ENCODE results near the gene TEAD2. TPM values are rescaled to one million over a fixed set of nuclear protein-coding genes. Genes with fewer than 3 reads are reported as not detected.
"Not testable (repeated sequence)": the region's sequence is repeated elsewhere in the genome, so short reads cannot be mapped to it uniquely, and the experiment has no call there.

The TEAD2 gene
- total RNA-seq, 1 experiment from 2014 or later, result 56.2 TPM

- Histone ChIP-seq H2AFZ (ENCODE audit: low read length) (no peak overlapping the region), H3F3A (ENCODE audit: low read length, unreplicated experiment) (no peaks in the 10 kb centered on the region), H3K27ac (ENCODE audit: low read length) (no peak overlapping the region), H3K9me3 (ENCODE audit: low read length) (no peaks in the 10 kb centered on the region), H3K4me3 (ENCODE audit: low read length) (no peak overlapping the region), H3K79me2 (ENCODE audit: low read length) (no peaks in the 10 kb centered on the region), H3K4me2 (ENCODE audit: low read length) (no peak overlapping the region), H3K27me3 (ENCODE audit: low read length) (no peaks in the 10 kb centered on the region), H3K9me2 (replicated peaks; ENCODE audit: low read length) (no peaks in the 10 kb centered on the region), H3K9ac (ENCODE audit: low read length) (no peak overlapping the region), H4K20me1 (ENCODE audit: low read length) (no peaks in the 10 kb centered on the region), H3K36me3 (ENCODE audit: low read depth, low read length) (no peaks in the 10 kb centered on the region), H3K4me1 (ENCODE audit: insufficient read depth, low read length) (no peaks in the 10 kb centered on the region)
- no peak for DNase-seq
- BruUV-seq (replicated peaks), result no TSS peak
- intact Hi-C loops (cut with micrococcal nuclease), result loop anchor here (2.0 kb wide), 1 partner anchor 75 kb away; no protein-coding TSS in a partner anchor
- no peak for ATAC-seq
- ChIA-PET POLR2A (ENCODE audit: unreplicated experiment) (no interaction called here), CTCF (interaction anchor here (0.5 to 0.6 kb wide), 2 partner anchors 77 to 212 kb away, joined by 3 to 6 read pairs; no protein-coding TSS in a partner anchor)
- TF ChIP-seq CTCF (conservative IDR thresholded peaks at IDR 0.05; ENCODE audit: low read depth, low read length), result no peak
- no peak for TF ChIP-seq EZH2phosphoT487 (IDR thresholded peaks at IDR 0.05; ENCODE audit: borderline replicate concordance, low read length)
- no peak for TF ChIP-seq EZH2 (IDR thresholded peaks at IDR 0.05; ENCODE audit: low read length, unreplicated experiment)
These were observed 60.4 kb downstream of the TEAD2 start for GRCh38 chr19:49301866-49302252.

GRCh38 chr19:49301165-49301865 lies 60.9 kb downstream of the TEAD2 start:
- intact Hi-C loops (cut with micrococcal nuclease), result loop anchor here (2.0 kb wide), 1 partner anchor 75 kb away; no protein-coding TSS in a partner anchor
- Histone ChIP-seq H3K36me3 (ENCODE audit: low read depth, low read length) (no peaks in the 10 kb centered on the region), H3K79me2 (ENCODE audit: low read length) (no peaks in the 10 kb centered on the region), H3K9ac (ENCODE audit: low read length) (no peak overlapping the region), H3K4me1 (ENCODE audit: insufficient read depth, low read length) (no peaks in the 10 kb centered on the region), H2AFZ (ENCODE audit: low read length) (peak overlapping the region; percentile 85), H3K4me2 (ENCODE audit: low read length) (peak overlapping the region; percentile 80), H3K9me2 (replicated peaks; ENCODE audit: low read length) (no peaks in the 10 kb centered on the region), H3K4me3 (ENCODE audit: low read length) (peak overlapping the region; percentile 52; the same call in 1 of the 2 replicates), H3K9me3 (ENCODE audit: low read length) (no peaks in the 10 kb centered on the region), H4K20me1 (ENCODE audit: low read length) (no peaks in the 10 kb centered on the region), H3F3A (ENCODE audit: low read length, unreplicated experiment) (no peaks in the 10 kb centered on the region), H3K27me3 (ENCODE audit: low read length) (peaks cover 2% of the 10 kb centered on the region; the same call in 1 of the 2 replicates), H3K27ac (ENCODE audit: low read length) (no peak overlapping the region)
- ChIA-PET CTCF (no interaction called here), POLR2A (ENCODE audit: unreplicated experiment) (no interaction called here)
- no TSS peak for BruUV-seq (replicated peaks)
- DNase-seq (peak; percentile 83), ATAC-seq (peak; percentile 100)
- TF ChIP-seq CTCF (conservative IDR thresholded peaks at IDR 0.05; ENCODE audit: low read depth, low read length) (peak; percentile 99), EZH2 (IDR thresholded peaks at IDR 0.05; ENCODE audit: low read length, unreplicated experiment) (no peak), EZH2phosphoT487 (IDR thresholded peaks at IDR 0.05; ENCODE audit: borderline replicate concordance, low read length) (no peak)

- H4K20me1 ChIP-seq (ENCODE audit: low read length); ATAC-seq; H3K4me2 ChIP-seq (ENCODE audit: low read length); BruUV-seq (replicated peaks); intact Hi-C loops (cut with micrococcal nuclease); H3K27ac ChIP-seq (ENCODE audit: low read length); H3K79me2 ChIP-seq (ENCODE audit: low read length); H2AFZ ChIP-seq (ENCODE audit: low read length); H3K9me3 ChIP-seq (ENCODE audit: low read length); H3K4me3 ChIP-seq (ENCODE audit: low read length); H3K36me3 ChIP-seq (ENCODE audit: low read depth, low read length); H3K4me1 ChIP-seq (ENCODE audit: insufficient read depth, low read length); H3F3A ChIP-seq (ENCODE audit: low read length, unreplicated experiment); H3K9ac ChIP-seq (ENCODE audit: low read length); DNase-seq; H3K9me2 ChIP-seq (replicated peaks; ENCODE audit: low read length): not testable (repeated sequence)
- peaks cover 16% of the 10 kb centered on the region for H3K27me3 ChIP-seq (ENCODE audit: low read length)
- CTCF ChIA-PET, result interaction anchor here (0.5 kb wide), 1 partner anchor 16 kb away, joined by 3 read pairs; no protein-coding TSS in a partner anchor
- POLR2A ChIA-PET (ENCODE audit: unreplicated experiment), result interaction anchor here (0.6 kb wide), 1 partner anchor 138 kb away, joined by 4 read pairs; no protein-coding TSS in a partner anchor
These were observed 63.6 kb downstream of the TEAD2 start for GRCh38 chr19:49298653-49299052.
